ENCODE data around the gene KIFC3.

- TF ChIP-seq CTCF (IDR thresholded peaks at IDR 0.05; ENCODE audit: low read depth, low read length, poor library complexity, severe bottlenecking) (no peak), EZH2phosphoT487 (IDR thresholded peaks at IDR 0.05; ENCODE audit: borderline replicate concordance, low read length) (no peak)
Observed at GRCh38 chr16:57759541-57760356, 42.5 kb downstream of the KIFC3 start.

Data from DOHH2 (cell line).